Brain microvascular endothelial cell (primary cell): ENCODE data around the gene VSIG4.
"Not testable (repeated sequence)": the region's sequence is repeated elsewhere in the genome, so short reads cannot be mapped to it uniquely, and the experiment has no call there.

Experiments used
- DNase-seq: peaks from one replicate; pipeline ENCODE4 v3.0.0-alpha.2; 2020
- H3K27ac ChIP-seq: fragments of 250-450 bp; sonication (Bioruptor Pico); 2 replicates; pipeline ENCODE4 v1.5.1; 2020; ENCODE audit warnings: mild to moderate bottlenecking, moderate library complexity
- H3K27me3 ChIP-seq: fragments of 250-450 bp; sonication (Bioruptor Pico); replicated peaks from 2 replicates; pipeline ENCODE4 v1.5.1; 2020; ENCODE audit warnings: mild to moderate bottlenecking
- H3K36me3 ChIP-seq: fragments of 250-450 bp; sonication (Bioruptor Pico); replicated peaks from 2 replicates; pipeline ENCODE4 v1.5.1; 2020; ENCODE audit warnings: mild to moderate bottlenecking
- H3K4me3 ChIP-seq: 2 replicates; pipeline ENCODE4 v1.5.1; 2011; ENCODE audit warnings: low read depth, mild to moderate bottlenecking, control low read depth, low read length, moderate library complexity
- CTCF ChIP-seq: IDR thresholded peaks from 2 replicates; pipeline ENCODE4 v1.5.1; 2011; ENCODE audit warnings: low read depth, mild to moderate bottlenecking, moderate library complexity, low read length, control low read depth, inconsistent platforms; ENCODE audit errors: missing control alignments
- in situ Hi-C: cut with HindIII; loops from 2 replicates; pipeline ENCODE4 v1.10.0; 2017; ENCODE audit warnings: low sequenced_read_pairs, low pct_ligation_motif_present

Gene VSIG4

GRCh38 chrX:66039944-66040343, at the start of gene VSIG4:
Gene VSIG4, minus strand, starts transcription at chrX:66040080. Its CDS starts 82 bp downstream, at chrX:66039998.
- H3K36me3 ChIP-seq = no peaks in the 10 kb centered on the region
- no peak within 1 kb of the TSS for H3K27ac ChIP-seq
- in situ Hi-C loops = no loop called here

GRCh38 chrX:66076801-66077200, 36.9 kb upstream of the VSIG4 start:
- no peak for DNase-seq
- in situ Hi-C loops = no loop called here
- no peak for TF ChIP-seq CTCF
- no peak overlapping the region for H3K4me3 ChIP-seq
- H3K27ac ChIP-seq = no peak overlapping the region
- H3K27me3 ChIP-seq = no peaks in the 10 kb centered on the region
- H3K36me3 ChIP-seq = no peaks in the 10 kb centered on the region

More at GRCh38 chrX:66039944-66040343, at the start of gene VSIG4:
- no peak within 1 kb of the TSS for H3K4me3 ChIP-seq
- TF ChIP-seq CTCF = no peak
- no peak for DNase-seq
- no peaks in the 10 kb centered on the region for H3K27me3 ChIP-seq

GRCh38 chrX:66074920-66075879, 35.3 kb upstream of the VSIG4 start:
- TF ChIP-seq CTCF = no peak
- in situ Hi-C loops = no loop called here
- H3K27me3 ChIP-seq = no peaks in the 10 kb centered on the region
- H3K36me3 ChIP-seq = no peaks in the 10 kb centered on the region
- no peak overlapping the region for H3K4me3 ChIP-seq
- H3K27ac ChIP-seq = no peak overlapping the region
- DNase-seq = no peak

- Histone ChIP-seq H3K27me3 (no peaks in the 10 kb centered on the region), H3K4me3 (no peak overlapping the region), H3K27ac (no peak overlapping the region), H3K36me3 (no peaks in the 10 kb centered on the region)
- no peak for TF ChIP-seq CTCF
- in situ Hi-C loops = no loop called here
- no peak for DNase-seq
Measured at GRCh38 chrX:66071126-66071525, 31.2 kb upstream of the VSIG4 start.

- no peaks in the 10 kb centered on the region for H3K27me3 ChIP-seq
- H3K36me3 ChIP-seq = no peaks in the 10 kb centered on the region
- TF ChIP-seq CTCF = no peak
- no peak overlapping the region for H3K4me3 ChIP-seq
- DNase-seq = no peak
- H3K27ac ChIP-seq = no peak overlapping the region
- in situ Hi-C loops = no loop called here
Measured at GRCh38 chrX:66064261-66064660, 24.4 kb upstream of the VSIG4 start.

- H3K27me3 ChIP-seq, DNase-seq, H3K27ac ChIP-seq, in situ Hi-C loops, H3K36me3 ChIP-seq, H3K4me3 ChIP-seq: not testable (repeated sequence)
Measured at GRCh38 chrX:66057019-66057418, 17.1 kb upstream of the VSIG4 start.
